Ascending aorta (tissue), 2 donors: ENCODE data around the gene AXIN1. TPM values are rescaled to one million over a fixed set of nuclear protein-coding genes. Genes with fewer than 3 reads are reported as not detected.

Experiments
- DNase-seq, 2 donors: peaks; one replicate each; pipeline ENCODE4 v3.0.0-alpha.2; 2019; ENCODE audit warnings: low spot score in 2 of 2
- H3K27ac ChIP-seq, 2 donors: fragments of 200-600 bp; sonication (generic); one replicate each; pipeline ENCODE4 v1.5.1; 2016 to 2017; ENCODE audit warnings: mild to moderate bottlenecking in 1 of 2
- H3K27me3 ChIP-seq: fragments of 200-600 bp; sonication (generic); one replicate; pipeline ENCODE4 v1.5.1; 2017
- H3K36me3 ChIP-seq, 2 donors: fragments of 200-600 bp; sonication (generic); one replicate each; pipeline ENCODE4 v1.5.1; 2016
- H3K4me1 ChIP-seq, 2 donors: fragments of 200-600 bp; sonication (generic); one replicate each; pipeline ENCODE4 v1.5.1; 2016 to 2017; ENCODE audit warnings: mild to moderate bottlenecking in 1 of 2
- H3K4me3 ChIP-seq, 2 donors: fragments of 200-600 bp; sonication (generic); one replicate each; pipeline ENCODE4 v1.5.1; 2016 to 2017; ENCODE audit warnings: mild to moderate bottlenecking in 1 of 2
- H3K9me3 ChIP-seq, 2 donors: fragments of 200-600 bp; sonication (generic); one replicate each; pipeline ENCODE4 v1.5.1; 2016
- intact Hi-C: fragments of 100-400 bp; cut with DNase I; formaldehyde crosslinking; loops from one replicate; pipeline ENCODE4 v1.15.1; 2023
- total RNA-seq: library from RNA; depleted of rRNA; stranded (reverse); fragments of >200 nt; gene quantifications from one replicate; pipeline ENCODE4 v1.1.0, GENCODE V29; 2016
- TF ChIP-seq, protein P1 (sequence below), 3 experiments: fragments of 200-600 bp in 2 of 3; fragments of 450-650 bp in 1 of 3; sonication (generic) in 2 of 3; IDR thresholded peaks; one replicate each; pipeline ENCODE4 v1.5.1; 2016 to 2019; ENCODE audit warnings: antibody characterized with exemption in 3 of 3, mild to moderate bottlenecking in 1 of 3, moderate library complexity in 1 of 3

AXIN1 gene
- total RNA-seq, 1 donor from 2014 or later = 27.6 TPM

GRCh38 chr16:254461-254860, 98.1 kb downstream of the AXIN1 start:
- Histone ChIP-seq H3K27ac (no peak overlapping the region), H3K4me3 (no peak overlapping the region), H3K36me3 (peaks cover 37 to 61% of the 10 kb centered on the region in 2 donors), H3K4me1 (no peaks in the 10 kb centered on the region), H3K9me3 (no peaks in the 10 kb centered on the region), H3K27me3 (no peaks in the 10 kb centered on the region)
- TF ChIP-seq, protein P1, sequence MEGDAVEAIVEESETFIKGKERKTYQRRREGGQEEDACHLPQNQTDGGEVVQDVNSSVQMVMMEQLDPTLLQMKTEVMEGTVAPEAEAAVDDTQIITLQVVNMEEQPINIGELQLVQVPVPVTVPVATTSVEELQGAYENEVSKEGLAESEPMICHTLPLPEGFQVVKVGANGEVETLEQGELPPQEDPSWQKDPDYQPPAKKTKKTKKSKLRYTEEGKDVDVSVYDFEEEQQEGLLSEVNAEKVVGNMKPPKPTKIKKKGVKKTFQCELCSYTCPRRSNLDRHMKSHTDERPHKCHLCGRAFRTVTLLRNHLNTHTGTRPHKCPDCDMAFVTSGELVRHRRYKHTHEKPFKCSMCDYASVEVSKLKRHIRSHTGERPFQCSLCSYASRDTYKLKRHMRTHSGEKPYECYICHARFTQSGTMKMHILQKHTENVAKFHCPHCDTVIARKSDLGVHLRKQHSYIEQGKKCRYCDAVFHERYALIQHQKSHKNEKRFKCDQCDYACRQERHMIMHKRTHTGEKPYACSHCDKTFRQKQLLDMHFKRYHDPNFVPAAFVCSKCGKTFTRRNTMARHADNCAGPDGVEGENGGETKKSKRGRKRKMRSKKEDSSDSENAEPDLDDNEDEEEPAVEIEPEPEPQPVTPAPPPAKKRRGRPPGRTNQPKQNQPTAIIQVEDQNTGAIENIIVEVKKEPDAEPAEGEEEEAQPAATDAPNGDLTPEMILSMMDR (IDR thresholded peaks at IDR 0.05) = no peak
- intact Hi-C loops = no loop called here
- no peak for DNase-seq

- H3K9me3 ChIP-seq = no peaks in the 10 kb centered on the region
- TF ChIP-seq, protein P1 (IDR thresholded peaks at IDR 0.05) = no peak
- no peak overlapping the region for H3K4me3 ChIP-seq
- no peak for DNase-seq
- H3K27ac ChIP-seq = no peak overlapping the region
- no peaks in the 10 kb centered on the region for H3K4me1 ChIP-seq
- H3K27me3 ChIP-seq = no peaks in the 10 kb centered on the region
- peaks cover 33 to 60% of the 10 kb centered on the region in 2 donors for H3K36me3 ChIP-seq
- intact Hi-C loops = no loop called here
These were observed 98.7 kb downstream of the AXIN1 start for GRCh38 chr16:253833-254232.

GRCh38 chr16:252366-253337, 99.9 kb downstream of the AXIN1 start:
- Histone ChIP-seq H3K36me3 (peaks cover 33 to 57% of the 10 kb centered on the region in 2 donors), H3K4me3 (no peak overlapping the region), H3K27ac (no peak overlapping the region), H3K9me3 (no peaks in the 10 kb centered on the region), H3K27me3 (no peaks in the 10 kb centered on the region), H3K4me1 (no peaks in the 10 kb centered on the region)
- TF ChIP-seq, protein P1 (IDR thresholded peaks at IDR 0.05) = no peak
- DNase-seq = no peak
- intact Hi-C loops = no loop called here

DNA sequence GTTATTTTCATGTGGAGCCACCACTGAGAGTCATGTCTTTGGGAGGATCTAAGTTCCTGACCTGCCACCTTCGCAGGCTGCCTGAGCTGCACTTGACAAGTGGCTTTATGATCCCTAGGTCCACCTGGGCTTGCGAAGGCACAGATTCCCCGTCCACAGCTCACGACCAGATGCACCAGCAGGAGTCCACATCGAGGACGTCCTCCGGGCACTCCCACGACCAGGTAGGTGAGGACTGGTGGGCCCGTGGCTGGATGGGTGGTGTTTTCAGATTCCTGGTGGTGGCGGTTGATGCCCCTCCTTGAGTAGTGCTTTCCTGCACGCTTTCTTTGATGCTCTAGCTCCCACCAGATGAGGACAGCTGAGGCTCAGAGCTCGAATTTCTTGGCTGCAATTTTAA, 103.1 kb downstream of the AXIN1 start:
- Histone ChIP-seq H3K4me3 (no peak overlapping the region), H3K27ac (no peak overlapping the region), H3K27me3 (no peaks in the 10 kb centered on the region), H3K9me3 (no peaks in the 10 kb centered on the region), H3K36me3 (peaks cover 24 to 40% of the 10 kb centered on the region in 2 donors), H3K4me1 (no peaks in the 10 kb centered on the region)
- TF ChIP-seq, protein P1 (IDR thresholded peaks at IDR 0.05) = no peak
- intact Hi-C loops = no loop called here
- DNase-seq = no peak

DNA sequence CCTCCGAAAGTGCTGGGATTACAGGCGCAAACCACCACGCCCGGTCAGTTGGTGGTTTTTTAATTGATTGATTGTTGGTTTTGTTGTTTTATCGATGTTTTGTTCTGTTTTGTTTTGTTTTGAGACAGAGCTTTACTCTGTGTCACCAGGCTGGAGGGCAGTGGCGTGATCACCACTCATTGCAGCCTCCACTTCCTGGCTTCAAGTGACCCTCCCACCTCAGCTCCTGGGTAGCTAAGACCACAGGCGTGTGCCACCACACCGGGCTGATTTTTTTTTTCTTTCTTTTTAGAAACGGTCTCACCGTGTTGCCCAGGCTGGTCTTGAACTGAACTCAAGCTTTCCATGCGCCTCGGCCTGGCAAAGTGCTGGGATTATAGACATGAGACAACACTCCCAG, 105.5 kb downstream of the AXIN1 start:
- intact Hi-C loops = no loop called here
- H3K36me3 ChIP-seq = peaks cover 17 to 21% of the 10 kb centered on the region in 2 donors
- TF ChIP-seq, protein P1 (IDR thresholded peaks at IDR 0.05) = no peak
- H3K4me3 ChIP-seq = no peak overlapping the region
- H3K27ac ChIP-seq = no peak overlapping the region
- H3K9me3 ChIP-seq = no peaks in the 10 kb centered on the region
- H3K27me3 ChIP-seq = no peaks in the 10 kb centered on the region
- DNase-seq = no peak
- H3K4me1 ChIP-seq = no peaks in the 10 kb centered on the region
